HepG2 (cell line): ENCODE measurements around the gene SPINT3.

ENCODE experiments used
- ERF ChIP-seq: IDR thresholded peaks from 2 replicates; pipeline ENCODE4 v1.6.1; 2018; ENCODE audit warnings: missing biosample characterization, missing genetic modification reagents
- FOXM1 ChIP-seq: sonication (generic); formaldehyde crosslinking; IDR thresholded peaks from 2 replicates; pipeline ENCODE4 v1.5.0; 2020; ENCODE audit warnings: missing genetic modification reagents
- GLI4 ChIP-seq: sonication (generic); formaldehyde crosslinking; IDR thresholded peaks from 2 replicates; pipeline ENCODE4 v1.5.1; 2020; ENCODE audit warnings: missing genetic modification reagents, mild to moderate bottlenecking, moderate library complexity, borderline replicate concordance
- MAZ ChIP-seq, 2 experiments: sonication (generic) in 1 of 2; formaldehyde crosslinking in 1 of 2; IDR thresholded peaks; 2 replicates each; pipeline versions ENCODE4 v1.5.0 to v1.6.1; 2012 to 2020; ENCODE audit warnings: low read depth in 2 of 2, mild to moderate bottlenecking in 2 of 2, borderline replicate concordance in 1 of 2, improper control_type of control experiment in 1 of 2, low read length in 1 of 2, missing genetic modification reagents in 1 of 2, moderate library complexity in 1 of 2
- POLR2AphosphoS2 ChIP-seq: IDR thresholded peaks from 2 replicates; pipeline ENCODE4 v1.6.1; 2011; ENCODE audit warnings: low read depth, low read length, improper control_type of control experiment
- RFX3 ChIP-seq: IDR thresholded peaks from 2 replicates; pipeline ENCODE4 v1.6.1; 2016; ENCODE audit warnings: missing biosample characterization, missing genetic modification reagents
- ZMAT3 ChIP-seq: sonication (generic); formaldehyde crosslinking; conservative IDR thresholded peaks from 2 replicates; pipeline ENCODE4 v1.7.0; 2021; ENCODE audit warnings: missing genetic modification reagents
- ZNF274 ChIP-seq: sonication (generic); formaldehyde crosslinking; IDR thresholded peaks from 2 replicates; pipeline ENCODE4 v1.5.1; 2020; ENCODE audit warnings: mild to moderate bottlenecking, missing genetic modification reagents
- TF ChIP-seq, protein P1 (sequence below): sonication (generic); formaldehyde crosslinking; IDR thresholded peaks from 2 replicates; pipeline ENCODE4 v1.4.0; 2020; ENCODE audit warnings: missing genetic modification reagents

DNA sequence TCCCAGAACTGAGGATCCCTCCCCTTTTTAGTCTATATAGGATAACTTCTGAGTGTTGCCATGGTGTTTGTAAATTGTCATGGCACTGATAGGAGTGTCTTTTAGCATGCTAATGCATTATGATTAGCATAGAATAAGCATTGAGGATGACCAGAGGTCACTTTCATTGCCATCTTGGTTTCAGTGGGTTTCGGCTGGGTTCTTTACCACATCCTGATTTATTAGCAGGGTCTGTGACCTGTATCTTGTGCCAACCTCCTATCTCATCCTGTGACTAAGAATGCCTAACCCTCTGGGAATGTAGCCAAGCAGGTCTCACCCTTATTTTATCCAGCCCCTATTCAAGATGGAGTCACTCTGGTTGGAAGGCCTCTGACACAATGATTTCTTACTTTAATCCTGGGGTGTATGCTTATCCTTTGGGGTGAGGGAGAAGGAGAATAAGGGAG, 26.3 kb downstream of the SPINT3 start:
- TF ChIP-seq ERF (CRISPR knock-in tag): no peak
- no peak for TF ChIP-seq MAZ (IDR thresholded peaks at IDR 0.05; ENCODE audit: borderline replicate concordance, low read depth, low read length)
- TF ChIP-seq MAZ (CRISPR knock-in tag; IDR thresholded peaks at IDR 0.05; ENCODE audit: low read depth): no peak
- TF ChIP-seq ZNF274 (CRISPR knock-in tag): no peak
- TF ChIP-seq POLR2AphosphoS2: no peak
- TF ChIP-seq, protein P1, sequence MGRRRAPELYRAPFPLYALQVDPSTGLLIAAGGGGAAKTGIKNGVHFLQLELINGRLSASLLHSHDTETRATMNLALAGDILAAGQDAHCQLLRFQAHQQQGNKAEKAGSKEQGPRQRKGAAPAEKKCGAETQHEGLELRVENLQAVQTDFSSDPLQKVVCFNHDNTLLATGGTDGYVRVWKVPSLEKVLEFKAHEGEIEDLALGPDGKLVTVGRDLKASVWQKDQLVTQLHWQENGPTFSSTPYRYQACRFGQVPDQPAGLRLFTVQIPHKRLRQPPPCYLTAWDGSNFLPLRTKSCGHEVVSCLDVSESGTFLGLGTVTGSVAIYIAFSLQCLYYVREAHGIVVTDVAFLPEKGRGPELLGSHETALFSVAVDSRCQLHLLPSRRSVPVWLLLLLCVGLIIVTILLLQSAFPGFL (CRISPR knock-in tag): no peak
- TF ChIP-seq FOXM1 (CRISPR knock-in tag): no peak
- no peak for TF ChIP-seq ZMAT3 (CRISPR knock-in tag)
- TF ChIP-seq GLI4 (CRISPR knock-in tag): no peak
- no peak for TF ChIP-seq RFX3 (CRISPR knock-in tag)
